Stimulated activated naive B cell treated with anti-CD40 and anti-IgM and Interleukin-4, amounts not matched to agents 10 μg/mL and 1 μg/mL and 100 μg/mL, for 72 hours (primary cell): ENCODE measurements around the gene RETREG1.
"Not testable (repeated sequence)": the region's sequence is repeated elsewhere in the genome, so short reads cannot be mapped to it uniquely, and the experiment has no call there.

ENCODE experiments used
- ATAC-seq, 2 donors: fragments of 150-1000 bp; cut with Tn5 transposase; replicated peaks; 2 replicates each; pipeline ENCODE4 v1.10.0; 2021; ENCODE audit warnings: moderate library complexity in 1 of 2
- DNase-seq: peaks from one replicate; pipeline ENCODE4 v3.0.0; 2021
- H3K27ac Mint-ChIP-seq: one replicate; pipeline ENCODE4 v1.8.0; 2022; ENCODE audit warnings: mild to moderate bottlenecking, mixed read lengths
- H3K27me3 Mint-ChIP-seq, 2 donors: one replicate each; pipeline ENCODE4 v1.8.0; 2022; ENCODE audit warnings: mixed read lengths in 2 of 2
- H3K36me3 Mint-ChIP-seq, 2 donors: one replicate each; pipeline ENCODE4 v1.8.0; 2022; ENCODE audit warnings: mixed read lengths in 2 of 2, mild to moderate bottlenecking in 1 of 2
- H3K4me1 Mint-ChIP-seq, 2 donors: one replicate each; pipeline ENCODE4 v1.8.0; 2022; ENCODE audit warnings: mixed read lengths in 2 of 2, mild to moderate bottlenecking in 1 of 2
- H3K4me3 Mint-ChIP-seq, 2 donors: one replicate each; pipeline ENCODE4 v1.8.0; 2022; ENCODE audit warnings: mild to moderate bottlenecking in 2 of 2, mixed read lengths in 2 of 2, moderate library complexity in 1 of 2
- H3K9me3 Mint-ChIP-seq, 2 donors: one replicate each; pipeline ENCODE4 v1.8.0; 2022; ENCODE audit warnings: mixed read lengths in 2 of 2, mild to moderate bottlenecking in 1 of 2

RETREG1 gene

DNA sequence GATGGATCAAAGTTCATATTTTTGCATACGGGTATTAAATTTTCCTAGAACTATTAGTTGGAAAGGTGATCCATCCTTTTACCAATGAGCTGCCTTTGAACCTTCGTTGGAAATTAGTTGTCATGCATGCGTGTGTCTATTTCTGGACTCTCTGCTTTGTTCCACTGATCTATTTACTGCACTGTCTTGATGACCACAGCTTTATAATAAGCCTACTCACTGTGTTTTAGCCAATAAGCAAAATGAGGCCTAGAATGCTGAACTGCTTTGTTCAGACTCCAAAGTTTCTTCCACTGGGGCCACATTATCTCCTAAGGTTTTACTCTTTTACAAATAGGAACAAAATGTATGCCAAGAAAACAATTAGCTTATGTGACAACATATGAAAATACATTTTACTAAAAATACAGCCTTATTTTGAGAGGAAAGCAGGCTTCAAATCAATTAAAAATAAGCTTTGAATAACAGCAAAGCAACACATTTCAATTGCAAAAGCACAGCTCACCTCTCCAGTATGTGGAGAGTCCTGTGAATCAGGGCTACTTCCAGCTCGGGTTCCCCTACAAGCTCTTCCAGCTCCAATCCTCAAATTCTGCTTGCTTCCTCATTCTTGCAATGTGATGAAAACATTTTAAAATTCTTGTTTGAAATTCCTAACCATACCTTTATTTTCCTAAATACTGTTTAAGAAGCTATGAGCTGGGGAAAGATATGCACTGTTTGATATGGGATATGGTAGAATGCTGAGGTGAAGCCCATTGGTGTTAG is 72.0 kb downstream of the RETREG1 start:
- Mint-ChIP-seq H3K27ac (no peak overlapping the region), H3K9me3 (peaks cover 0 to 2% of the 10 kb centered on the region in 2 donors), H3K27me3 (no peaks in the 10 kb centered on the region), H3K36me3 (no peaks in the 10 kb centered on the region), H3K4me3 (no peak overlapping the region), H3K4me1 (peaks cover 10 to 16% of the 10 kb centered on the region in 2 donors)
- DNase-seq: no peak
- ATAC-seq: no peak

DNA sequence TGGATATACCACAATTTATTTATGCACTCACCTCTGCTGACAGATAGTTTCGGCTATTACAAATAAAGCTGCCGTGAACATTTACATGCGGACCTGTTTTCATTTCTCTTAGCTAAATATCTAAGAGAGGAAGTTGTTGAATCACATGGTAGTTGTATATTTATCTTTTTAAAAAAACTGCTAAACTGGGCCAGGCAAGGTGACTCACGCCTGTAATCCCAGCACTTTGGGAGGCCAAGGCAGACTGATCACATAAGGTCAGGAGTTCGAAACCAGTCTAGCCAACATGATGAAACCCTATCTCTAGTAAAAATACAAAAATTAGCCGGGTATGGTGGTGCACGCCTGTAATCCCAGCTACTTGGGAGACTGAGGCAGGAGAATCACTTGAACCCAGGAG is 73.6 kb downstream of the RETREG1 start:
- not testable (repeated sequence) for H3K27ac Mint-ChIP-seq, DNase-seq, H3K27me3 Mint-ChIP-seq, H3K9me3 Mint-ChIP-seq, H3K36me3 Mint-ChIP-seq, ATAC-seq, H3K4me3 Mint-ChIP-seq
- H3K4me1 Mint-ChIP-seq: peaks cover 15 to 26% of the 10 kb centered on the region in 2 donors

DNA sequence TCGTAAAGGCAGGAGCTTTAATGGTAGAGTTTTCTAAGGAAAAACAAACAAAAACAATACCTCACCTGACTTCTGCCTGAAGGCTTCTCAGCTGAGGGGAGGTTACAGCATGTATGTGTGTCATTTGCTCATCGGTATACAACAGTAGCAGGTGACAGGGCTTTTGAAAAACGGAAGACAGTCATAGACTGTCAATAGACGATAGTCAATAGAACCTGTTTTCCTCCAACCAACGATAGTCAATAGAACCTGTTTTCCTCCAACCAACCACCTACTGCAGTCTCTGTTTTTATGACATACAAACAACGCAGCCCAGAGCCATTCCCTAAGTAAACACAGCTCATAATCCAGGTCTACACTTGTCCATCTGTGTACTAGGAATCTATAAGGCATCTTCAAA is 74.6 kb downstream of the RETREG1 start:
- ATAC-seq (no peak), DNase-seq (no peak)
- Mint-ChIP-seq H3K36me3 (peaks cover 0 to 3% of the 10 kb centered on the region in 2 donors), H3K9me3 (peaks cover 0 to 2% of the 10 kb centered on the region in 2 donors), H3K4me1 (peaks cover 15 to 26% of the 10 kb centered on the region in 2 donors), H3K27ac (no peak overlapping the region), H3K27me3 (no peaks in the 10 kb centered on the region), H3K4me3 (no peak overlapping the region)

- not testable (repeated sequence) for DNase-seq, H3K4me3 Mint-ChIP-seq, ATAC-seq, H3K27ac Mint-ChIP-seq, H3K9me3 Mint-ChIP-seq, H3K27me3 Mint-ChIP-seq, H3K36me3 Mint-ChIP-seq
- H3K4me1 Mint-ChIP-seq: peaks cover 15 to 26% of the 10 kb centered on the region in 2 donors
These were observed 75.2 kb downstream of the RETREG1 start for GRCh38 chr5:16541592-16541991.

GRCh38 chr5:16540421-16540820 is 76.4 kb downstream of the RETREG1 start:
- H3K9me3 Mint-ChIP-seq: peaks cover 0 to 2% of the 10 kb centered on the region in 2 donors
- H3K27ac Mint-ChIP-seq: no peak overlapping the region
- DNase-seq (no peak), ATAC-seq (no peak)
- no peak overlapping the region for H3K4me3 Mint-ChIP-seq
- H3K4me1 Mint-ChIP-seq: peaks cover 15 to 26% of the 10 kb centered on the region in 2 donors
- H3K36me3 Mint-ChIP-seq: peaks cover 3% of the 10 kb centered on the region in 2 donors
- no peaks in the 10 kb centered on the region for H3K27me3 Mint-ChIP-seq

- peaks cover 3 to 6% of the 10 kb centered on the region in 2 donors for H3K36me3 Mint-ChIP-seq
- peaks cover 15 to 23% of the 10 kb centered on the region in 2 donors for H3K4me1 Mint-ChIP-seq
- no peak overlapping the region for H3K4me3 Mint-ChIP-seq
- H3K9me3 Mint-ChIP-seq: peaks cover 0 to 2% of the 10 kb centered on the region in 2 donors
- DNase-seq: no peak
- no peaks in the 10 kb centered on the region for H3K27me3 Mint-ChIP-seq
- peak; percentile 42 to 73 for ATAC-seq
- no peak overlapping the region for H3K27ac Mint-ChIP-seq
These were observed 77.6 kb downstream of the RETREG1 start for GRCh38 chr5:16539169-16539666.

DNA sequence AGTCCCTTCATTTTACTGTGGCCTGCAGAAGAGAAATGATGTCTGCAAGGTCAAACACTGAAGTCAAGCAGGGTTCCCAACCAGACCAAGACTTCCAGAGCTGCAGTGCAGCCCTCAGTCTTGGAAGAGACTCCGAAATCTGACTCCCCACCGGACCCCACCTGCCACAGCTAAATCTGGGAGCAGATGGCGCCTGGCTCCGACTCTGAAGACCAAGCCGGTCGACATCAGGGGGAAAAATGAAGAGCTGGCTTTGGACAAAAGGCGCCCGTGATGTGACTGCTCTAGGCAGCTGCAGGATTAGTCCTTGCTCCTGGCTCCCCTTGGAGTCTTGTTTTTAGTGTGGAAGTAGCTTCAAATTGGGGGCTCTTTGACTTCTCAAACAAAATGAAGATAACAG is 78.8 kb downstream of the RETREG1 start:
- Mint-ChIP-seq H3K36me3 (peaks cover 3 to 6% of the 10 kb centered on the region in 2 donors), H3K27ac (no peak overlapping the region), H3K4me1 (peaks cover 15 to 22% of the 10 kb centered on the region in 2 donors), H3K27me3 (no peaks in the 10 kb centered on the region), H3K9me3 (peaks cover 0 to 2% of the 10 kb centered on the region in 2 donors), H3K4me3 (no peak overlapping the region)
- ATAC-seq (no peak), DNase-seq (no peak)

- peaks cover 10 to 17% of the 10 kb centered on the region in 2 donors for H3K4me1 Mint-ChIP-seq
- no peak for DNase-seq
- no peaks in the 10 kb centered on the region for H3K27me3 Mint-ChIP-seq
- H3K36me3 Mint-ChIP-seq: peaks cover 3 to 6% of the 10 kb centered on the region in 2 donors
- no peak for ATAC-seq
- no peak overlapping the region for H3K27ac Mint-ChIP-seq
- peaks cover 0 to 2% of the 10 kb centered on the region in 2 donors for H3K9me3 Mint-ChIP-seq
- H3K4me3 Mint-ChIP-seq: no peak overlapping the region
These were observed 80.0 kb downstream of the RETREG1 start for GRCh38 chr5:16536818-16537217.

DNA sequence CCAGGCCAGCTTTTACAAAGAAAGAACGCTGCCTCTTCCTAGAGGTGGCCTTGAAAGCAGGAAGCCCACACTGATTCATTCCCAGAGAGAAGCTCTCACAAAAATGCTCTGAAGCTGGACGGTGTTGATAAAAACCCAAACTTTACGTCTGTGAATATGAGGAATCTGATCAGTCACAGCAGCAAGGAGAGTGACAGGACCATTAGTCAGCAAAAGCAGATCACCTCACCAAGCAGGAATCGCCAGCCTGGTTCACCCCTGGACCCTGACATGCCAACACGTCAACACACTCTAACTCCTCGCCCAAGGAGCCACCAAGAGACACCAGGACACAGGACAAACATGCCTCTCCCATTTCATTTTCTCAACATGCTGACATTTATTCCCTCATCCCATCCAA is 80.6 kb downstream of the RETREG1 start:
- Mint-ChIP-seq H3K9me3 (peaks cover 0 to 2% of the 10 kb centered on the region in 2 donors), H3K36me3 (peaks cover 3 to 6% of the 10 kb centered on the region in 2 donors), H3K4me1 (peaks cover 8 to 14% of the 10 kb centered on the region in 2 donors), H3K27ac (no peak overlapping the region), H3K27me3 (no peaks in the 10 kb centered on the region), H3K4me3 (no peak overlapping the region)
- no peak for ATAC-seq
- DNase-seq: no peak

DNA sequence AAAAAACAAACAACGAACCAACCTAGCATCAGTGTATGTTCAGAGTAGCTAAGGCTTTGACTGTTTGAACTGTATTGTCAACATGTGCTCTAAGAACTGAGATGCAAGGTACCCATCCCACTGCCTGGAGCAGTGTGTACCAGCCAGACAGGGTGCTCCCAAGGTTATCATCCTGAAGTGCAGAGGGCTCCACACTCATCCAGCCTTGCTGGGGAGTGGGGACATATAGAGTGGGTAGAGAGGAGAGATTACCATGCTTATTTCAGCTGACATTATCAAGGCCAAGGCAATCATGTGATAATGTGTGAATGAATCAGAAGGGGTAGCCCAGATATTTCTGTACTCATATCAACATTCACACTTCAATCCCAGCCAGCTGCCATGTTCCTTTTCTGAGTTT is 82.5 kb downstream of the RETREG1 start:
- Mint-ChIP-seq H3K27me3 (no peaks in the 10 kb centered on the region), H3K36me3 (peaks cover 0 to 6% of the 10 kb centered on the region in 2 donors), H3K4me3 (no peak overlapping the region), H3K4me1 (peaks cover 3 to 11% of the 10 kb centered on the region in 2 donors), H3K27ac (no peak overlapping the region), H3K9me3 (no peaks in the 10 kb centered on the region)
- DNase-seq (no peak), ATAC-seq (no peak)

DNA sequence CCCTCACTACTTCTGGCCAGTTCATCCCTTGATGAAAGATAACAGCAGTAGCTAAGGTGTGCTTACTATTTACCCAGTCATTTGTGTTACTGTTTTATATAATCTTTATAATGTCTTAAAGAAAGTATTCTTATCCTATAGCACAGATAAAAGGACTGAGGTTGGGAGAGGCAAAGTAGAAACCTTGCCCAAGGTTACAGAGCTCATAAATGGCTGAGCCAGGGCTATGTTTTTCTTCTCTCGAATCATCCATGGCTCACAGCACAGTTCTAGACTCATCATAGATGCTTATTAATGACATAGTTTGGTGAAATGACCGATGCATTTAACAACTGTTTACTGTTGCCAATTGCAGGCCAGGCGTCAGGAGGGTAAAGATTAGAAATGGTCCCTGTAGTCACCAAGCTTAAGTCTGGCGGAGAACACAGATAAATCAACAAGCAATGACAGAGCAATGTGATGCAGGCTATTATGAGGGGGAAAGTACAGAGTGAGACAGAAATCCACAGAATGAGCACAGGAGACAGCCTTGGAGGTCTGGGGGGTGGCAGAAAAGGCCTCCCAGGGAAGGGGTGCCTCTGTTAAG is 85.6 kb downstream of the RETREG1 start:
- no peaks in the 10 kb centered on the region for H3K27me3 Mint-ChIP-seq
- DNase-seq (no peak), ATAC-seq (no peak)
- peaks cover 0 to 5% of the 10 kb centered on the region in 2 donors for H3K4me1 Mint-ChIP-seq
- no peaks in the 10 kb centered on the region for H3K9me3 Mint-ChIP-seq
- no peak overlapping the region for H3K27ac Mint-ChIP-seq
- no peak overlapping the region for H3K4me3 Mint-ChIP-seq
- peaks cover 0 to 3% of the 10 kb centered on the region in 2 donors for H3K36me3 Mint-ChIP-seq

DNA sequence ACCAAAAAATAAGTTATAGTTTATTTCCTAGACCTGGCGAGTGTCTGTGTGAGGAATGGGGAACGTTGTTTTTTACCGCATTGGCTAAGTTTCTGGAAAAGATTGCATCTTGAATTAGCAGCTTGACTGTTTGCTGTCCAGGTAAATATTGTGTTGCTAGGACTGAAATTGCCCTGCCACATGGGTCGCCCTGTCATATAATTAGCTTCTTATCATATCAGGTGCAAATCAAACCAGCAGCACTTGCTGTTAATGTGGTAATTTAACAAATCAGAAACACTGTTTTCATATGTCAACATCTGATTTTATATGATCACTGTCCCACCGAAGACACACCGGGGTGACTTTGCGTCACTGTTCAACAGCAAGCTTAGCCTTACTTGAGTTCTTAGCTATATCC is 87.5 kb downstream of the RETREG1 start:
- ATAC-seq (no peak), DNase-seq (no peak)
- Mint-ChIP-seq H3K27me3 (no peaks in the 10 kb centered on the region), H3K4me1 (peaks cover 0 to 5% of the 10 kb centered on the region in 2 donors), H3K9me3 (no peaks in the 10 kb centered on the region), H3K4me3 (no peak overlapping the region), H3K27ac (no peak overlapping the region), H3K36me3 (peaks cover 0 to under 1% of the 10 kb centered on the region in 2 donors)

DNA sequence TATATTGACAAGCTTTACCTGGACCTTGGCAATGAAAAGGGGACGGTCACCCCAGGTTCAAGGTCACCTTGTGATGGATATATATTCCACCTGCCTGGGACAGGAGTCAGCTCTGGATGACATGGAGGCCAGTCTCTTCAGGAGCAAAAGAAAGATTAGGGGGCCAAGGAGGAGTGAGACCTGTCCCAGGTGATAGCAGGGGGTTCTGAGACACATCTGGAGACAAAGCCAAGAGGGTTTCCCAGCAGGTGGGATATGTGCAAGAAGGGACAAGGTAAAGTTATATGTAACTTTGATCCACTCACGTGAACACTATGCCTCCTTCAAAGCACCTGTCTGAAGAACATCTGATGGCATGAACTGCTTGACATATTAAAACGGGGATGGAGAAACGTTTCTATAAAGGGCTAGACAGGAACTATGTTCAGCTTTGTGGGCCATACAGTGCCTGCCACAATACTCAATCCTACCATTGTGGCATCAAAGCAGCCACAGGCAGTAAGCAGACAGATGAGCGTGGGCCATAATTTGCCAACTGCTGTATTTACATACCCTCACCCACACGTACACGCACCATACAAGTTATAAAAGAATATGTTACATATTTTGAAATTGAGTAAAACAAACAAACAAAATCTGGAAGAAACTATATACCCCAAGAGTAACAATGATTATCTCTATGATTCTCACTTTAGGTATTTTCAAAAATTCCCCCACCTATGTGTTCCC is 88.3 kb downstream of the RETREG1 start:
- no peak overlapping the region for H3K27ac Mint-ChIP-seq
- no peak overlapping the region for H3K4me3 Mint-ChIP-seq
- ATAC-seq (peak in 1 of 2 donors; percentile 70), DNase-seq (no peak)
- no peaks in the 10 kb centered on the region for H3K9me3 Mint-ChIP-seq
- H3K27me3 Mint-ChIP-seq: no peaks in the 10 kb centered on the region
- H3K36me3 Mint-ChIP-seq: peaks cover 0 to 6% of the 10 kb centered on the region in 2 donors
- peaks cover 0 to 5% of the 10 kb centered on the region in 2 donors for H3K4me1 Mint-ChIP-seq

GRCh38 chr5:16525651-16526050 is 91.1 kb downstream of the RETREG1 start:
- no peaks in the 10 kb centered on the region for H3K9me3 Mint-ChIP-seq
- DNase-seq: no peak
- no peaks in the 10 kb centered on the region for H3K27me3 Mint-ChIP-seq
- peaks cover 0 to 6% of the 10 kb centered on the region in 2 donors for H3K36me3 Mint-ChIP-seq
- H3K4me1 Mint-ChIP-seq: peaks cover 3 to 6% of the 10 kb centered on the region in 2 donors
- no peak for ATAC-seq
- no peak overlapping the region for H3K4me3 Mint-ChIP-seq
- no peak overlapping the region for H3K27ac Mint-ChIP-seq
